OCI-LY3 (cell line): ENCODE data around the gene EBI3.

Experiments
- H2AFZ ChIP-seq: fragments of 200-600, 300-600 bp; shearing (Covaris generic); 2 replicates; pipeline ENCODE4 v1.6.0; 2014; ENCODE audit warnings: antibody characterized with exemption, low read depth, low read length
- H3K27ac ChIP-seq: fragments of 200-600, 300-600 bp; sonication (generic); 2 replicates; pipeline ENCODE4 v1.5.1; 2014; ENCODE audit warnings: mild to moderate bottlenecking, low read length, moderate library complexity, mixed read lengths
- H3K27me3 ChIP-seq: fragments of 200-600, 300-600 bp; sonication (generic); 2 replicates; pipeline ENCODE4 v1.6.1; 2014; ENCODE audit warnings: low read depth, low read length, mixed read lengths
- H3K36me3 ChIP-seq: fragments of 200-600, 300-600 bp; sonication (generic); replicated peaks from 2 replicates; pipeline ENCODE3; 2014; ENCODE audit warnings: low read depth, low read length, mixed read lengths
- H3K4me1 ChIP-seq: fragments of 300-600, 200-600 bp; sonication (generic); 2 replicates; pipeline ENCODE4 v1.6.1; 2014; ENCODE audit warnings: low read length, mixed read lengths
- H3K4me2 ChIP-seq: fragments of 200-600, 300-600 bp; sonication (generic); 2 replicates; pipeline ENCODE4 v1.6.1; 2014; ENCODE audit warnings: low read length, mixed read lengths
- H3K4me3 ChIP-seq: fragments of 300-600, 200-600 bp; sonication (generic); 2 replicates; pipeline ENCODE4 v1.5.1; 2014; ENCODE audit warnings: antibody characterized with exemption, mild to moderate bottlenecking, low read length, moderate library complexity
- H3K79me2 ChIP-seq: fragments of 300-600, 200-600 bp; shearing (Covaris generic); 2 replicates; pipeline ENCODE4 v1.6.1; 2014; ENCODE audit warnings: mild to moderate bottlenecking, low read length, mixed read lengths
- H3K9ac ChIP-seq: fragments of 300-600, 200-600 bp; shearing (Covaris generic); 2 replicates; pipeline ENCODE4 v1.6.0; 2014; ENCODE audit warnings: mild to moderate bottlenecking, low read length, moderate library complexity
- H3K9me3 ChIP-seq: fragments of 200-600, 300-600 bp; shearing (Covaris generic); 2 replicates; pipeline ENCODE4 v1.6.1; 2014; ENCODE audit warnings: low read length, mixed read lengths; ENCODE audit not compliant: insufficient read depth
- H4K20me1 ChIP-seq: fragments of 200-600, 300-600 bp; sonication (generic); 2 replicates; pipeline ENCODE4 v1.6.1; 2016; ENCODE audit warnings: low read length, mixed read lengths; ENCODE audit not compliant: insufficient read depth
- CTCF ChIP-seq: fragments of 200-600, 300-600 bp; sonication (generic); IDR thresholded peaks from 2 replicates; pipeline ENCODE4 v1.5.1; 2014; ENCODE audit warnings: antibody characterized with exemption, low read length, low read depth
- EZH2phosphoT487 ChIP-seq: fragments of 200-600 bp; shearing (Covaris generic); IDR thresholded peaks from 2 replicates; pipeline ENCODE4 v1.6.1; 2018; ENCODE audit warnings: antibody characterized with exemption, mixed run types, low read depth

The EBI3 gene

DNA sequence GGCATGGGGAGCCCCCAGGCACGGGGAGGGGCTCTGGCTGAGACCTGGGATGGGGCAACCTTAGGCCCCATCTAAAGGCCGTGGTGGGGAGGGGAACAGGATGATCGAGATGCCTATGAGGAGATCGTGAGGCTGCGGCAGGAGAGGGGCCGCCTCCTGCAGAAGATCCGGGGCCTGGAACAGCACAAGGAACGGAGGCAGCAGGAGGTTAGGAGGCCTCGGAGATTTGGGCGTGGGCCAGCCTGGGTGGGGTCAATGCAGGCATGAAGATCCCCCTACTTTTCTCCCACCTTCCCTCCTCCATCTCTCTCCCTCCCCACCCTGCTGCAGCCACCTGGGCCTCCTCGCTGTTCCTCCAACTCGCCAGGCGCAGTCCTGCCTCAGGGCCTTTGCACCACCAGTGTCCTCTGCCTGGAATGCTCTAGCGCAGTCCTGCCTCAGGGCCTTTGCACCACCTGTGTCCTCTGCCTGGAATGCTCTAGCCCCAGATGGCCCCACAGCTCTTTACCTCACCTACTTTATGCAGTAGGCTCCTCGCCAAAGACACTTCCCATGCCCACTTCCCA, 19.1 kb upstream of the EBI3 start:
- TF ChIP-seq CTCF (no peak), EZH2phosphoT487 (no peak)

GRCh38 chr19:4213116-4213515, 16.2 kb upstream of the EBI3 start:
- Histone ChIP-seq H3K36me3 (no peaks in the 10 kb centered on the region), H3K4me3 (no peak overlapping the region), H3K27me3 (peaks cover 19% of the 10 kb centered on the region; the same call in 1 of the 2 replicates), H3K4me2 (peak overlapping the region; percentile 23; the same call in 1 of the 2 replicates), H2AFZ (no peak overlapping the region), H3K9me3 (no peaks in the 10 kb centered on the region), H3K4me1 (peaks cover 25% of the 10 kb centered on the region), H4K20me1 (no peaks in the 10 kb centered on the region), H3K27ac (no peak overlapping the region), H3K9ac (no peak overlapping the region), H3K79me2 (no peaks in the 10 kb centered on the region)
- TF ChIP-seq CTCF (no peak), EZH2phosphoT487 (no peak)

More for the DNA sequence above, 19.1 kb upstream of the EBI3 start:
- Histone ChIP-seq H3K4me2 (no peak overlapping the region), H3K79me2 (no peaks in the 10 kb centered on the region), H3K9ac (no peak overlapping the region), H4K20me1 (no peaks in the 10 kb centered on the region), H3K9me3 (no peaks in the 10 kb centered on the region), H3K4me3 (no peak overlapping the region), H3K36me3 (no peaks in the 10 kb centered on the region), H3K27ac (no peak overlapping the region), H2AFZ (no peak overlapping the region), H3K27me3 (peaks cover 19% of the 10 kb centered on the region; the same call in 1 of the 2 replicates), H3K4me1 (peaks cover 25% of the 10 kb centered on the region)

DNA sequence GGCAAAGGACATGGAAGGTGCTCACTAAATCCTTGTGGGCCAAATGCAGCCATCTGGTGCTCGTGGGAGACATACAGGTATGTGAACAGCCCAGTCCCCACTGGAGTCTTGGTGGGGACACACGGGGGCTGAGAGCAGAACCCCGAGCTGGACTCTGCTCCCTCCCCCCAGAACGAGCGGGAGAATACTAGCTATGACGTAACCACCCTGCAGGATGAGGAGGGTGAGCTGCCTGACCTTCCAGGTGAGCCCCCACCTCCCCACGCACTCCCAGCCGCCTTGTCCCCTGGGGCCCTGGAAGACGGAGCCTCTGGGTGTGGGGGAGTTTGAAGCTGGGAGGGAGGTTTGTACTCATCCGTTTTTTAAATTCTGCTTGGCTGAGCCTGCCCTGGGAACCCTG, 13.5 kb upstream of the EBI3 start:
- Histone ChIP-seq H3K9ac (no peak overlapping the region), H3K27ac (no peak overlapping the region), H2AFZ (no peak overlapping the region), H3K9me3 (no peaks in the 10 kb centered on the region), H3K4me2 (no peak overlapping the region), H3K36me3 (no peaks in the 10 kb centered on the region), H3K4me1 (peaks cover 20% of the 10 kb centered on the region), H3K4me3 (no peak overlapping the region), H4K20me1 (no peaks in the 10 kb centered on the region), H3K79me2 (no peaks in the 10 kb centered on the region), H3K27me3 (peaks cover 19% of the 10 kb centered on the region; the same call in 1 of the 2 replicates)
- TF ChIP-seq EZH2phosphoT487 = no peak
- no peak for TF ChIP-seq CTCF

- Histone ChIP-seq H3K9me3 (no peaks in the 10 kb centered on the region), H4K20me1 (no peaks in the 10 kb centered on the region), H3K27ac (no peak overlapping the region), H3K79me2 (no peaks in the 10 kb centered on the region), H3K4me2 (no peak overlapping the region), H3K27me3 (peaks cover 19% of the 10 kb centered on the region; the same call in 1 of the 2 replicates), H3K4me1 (peaks cover 20% of the 10 kb centered on the region), H2AFZ (no peak overlapping the region), H3K9ac (no peak overlapping the region), H3K36me3 (no peaks in the 10 kb centered on the region), H3K4me3 (no peak overlapping the region)
- TF ChIP-seq EZH2phosphoT487 (no peak), CTCF (no peak)
Measured at GRCh38 chr19:4216846-4217245, 12.5 kb upstream of the EBI3 start.
